Activated CD8-positive, alpha-beta memory T cell treated with anti-CD3 and anti-CD28 coated beads, Interleukin-2, amount 10 ng/mL, durations not matched to agents 7 days and 5 days (primary cell): ENCODE results near the gene TFRC. TPM values are rescaled to one million over a fixed set of nuclear protein-coding genes. Genes with fewer than 3 reads are reported as not detected.
"Not testable (repeated sequence)": the region's sequence is repeated elsewhere in the genome, so short reads cannot be mapped to it uniquely, and the experiment has no call there.

Experiments
- ATAC-seq: fragments of 150-1000 bp; cut with Tn5 transposase; one replicate; pipeline ENCODE4 v1.10.0; 2021; ENCODE audit warnings: moderate library complexity
- CTCF ChIA-PET: fragments of 350-600 bp; sonication (Branson Sonifier 250); formaldehyde crosslinking; loops from one replicate; lab custom pipeline; 2021; ENCODE audit warnings: antibody characterized with exemption; lab: Charles Lee
- DNase-seq: peaks from one replicate; pipeline ENCODE4 v3.0.0-alpha.2; 2020
- H3K27ac Mint-ChIP-seq: one replicate; pipeline ENCODE4 v1.8.0; 2021; ENCODE audit warnings: mild to moderate bottlenecking, mixed read lengths
- H3K27me3 Mint-ChIP-seq: one replicate; pipeline ENCODE4 v1.8.0; 2021; ENCODE audit warnings: mixed read lengths
- H3K36me3 Mint-ChIP-seq: one replicate; pipeline ENCODE4 v1.8.0; 2021; ENCODE audit warnings: mild to moderate bottlenecking, mixed read lengths
- H3K4me1 Mint-ChIP-seq: one replicate; pipeline ENCODE4 v1.8.0; 2021; ENCODE audit warnings: mixed read lengths
- H3K4me3 Mint-ChIP-seq: one replicate; pipeline ENCODE4 v1.8.0; 2021; ENCODE audit warnings: mild to moderate bottlenecking, moderate library complexity, mixed read lengths
- H3K9me3 Mint-ChIP-seq: one replicate; pipeline ENCODE4 v1.8.0; 2022; ENCODE audit warnings: low read depth, mixed read lengths
- total RNA-seq, 2 experiments: library from RNA; stranded (reverse); gene quantifications; one replicate each; pipeline ENCODE4 v1.2.3, GENCODE V29; 2021

TFRC gene
- total RNA-seq, 2 experiments from 2014 or later, result 409 to 782 TPM

DNA sequence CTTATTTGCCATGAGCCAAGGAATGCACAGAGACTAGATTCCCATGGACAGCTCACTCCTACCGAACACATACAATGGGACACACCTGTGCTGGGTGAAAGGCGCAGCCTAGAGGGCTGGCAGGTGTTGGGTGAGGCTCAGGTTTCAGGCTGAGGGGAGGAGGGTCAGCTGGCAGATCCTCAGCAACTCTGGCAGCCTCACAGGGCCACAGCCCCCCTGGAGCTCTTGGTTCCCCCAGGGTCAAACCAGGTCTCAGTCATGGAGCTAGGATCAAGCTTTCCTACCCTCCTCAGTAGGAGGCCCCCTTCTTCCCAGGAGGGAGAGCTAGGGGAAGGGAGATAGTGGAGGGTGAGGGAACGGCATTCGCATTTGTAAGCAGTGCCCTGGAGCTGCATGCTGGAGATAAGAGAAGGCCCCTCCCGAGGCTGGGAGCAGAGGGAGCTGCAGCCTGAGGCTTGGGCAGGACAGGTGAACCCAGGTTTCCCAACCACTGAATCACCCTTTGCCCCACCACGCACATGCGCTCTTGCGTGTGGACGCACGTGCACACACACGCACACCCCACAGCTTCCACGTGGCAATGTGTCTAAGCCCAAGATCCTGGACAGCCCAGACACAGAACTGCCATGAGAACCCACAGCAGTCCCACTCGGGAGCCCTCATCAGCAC is 26.3 kb upstream of the TFRC start:
- H3K27me3 Mint-ChIP-seq, result no peaks in the 10 kb centered on the region
- no peak overlapping the region for H3K27ac Mint-ChIP-seq
- CTCF ChIA-PET, result no interaction called here
- no peak overlapping the region for H3K4me3 Mint-ChIP-seq
- H3K36me3 Mint-ChIP-seq, result no peaks in the 10 kb centered on the region
- ATAC-seq, result no peak
- H3K4me1 Mint-ChIP-seq, result peaks cover 30% of the 10 kb centered on the region
- no peak for DNase-seq
- no peaks in the 10 kb centered on the region for H3K9me3 Mint-ChIP-seq

- not testable (repeated sequence) for H3K4me3 Mint-ChIP-seq, H3K36me3 Mint-ChIP-seq, ATAC-seq, H3K9me3 Mint-ChIP-seq, H3K27me3 Mint-ChIP-seq, H3K27ac Mint-ChIP-seq, DNase-seq
- H3K4me1 Mint-ChIP-seq, result peaks cover 15% of the 10 kb centered on the region
- CTCF ChIA-PET, result interaction anchor here (0.7 kb wide), 1 partner anchor 509 kb away, joined by 3 read pairs; no protein-coding TSS in a partner anchor
These were observed 22.8 kb upstream of the TFRC start for GRCh38 chr3:196104707-196105106.

- H3K36me3 Mint-ChIP-seq, H3K27ac Mint-ChIP-seq, H3K27me3 Mint-ChIP-seq, H3K4me3 Mint-ChIP-seq, ATAC-seq, DNase-seq, H3K9me3 Mint-ChIP-seq, CTCF ChIA-PET: not testable (repeated sequence)
- peaks cover 12% of the 10 kb centered on the region for H3K4me1 Mint-ChIP-seq
These were observed 16.6 kb upstream of the TFRC start for GRCh38 chr3:196098365-196098980.

DNA sequence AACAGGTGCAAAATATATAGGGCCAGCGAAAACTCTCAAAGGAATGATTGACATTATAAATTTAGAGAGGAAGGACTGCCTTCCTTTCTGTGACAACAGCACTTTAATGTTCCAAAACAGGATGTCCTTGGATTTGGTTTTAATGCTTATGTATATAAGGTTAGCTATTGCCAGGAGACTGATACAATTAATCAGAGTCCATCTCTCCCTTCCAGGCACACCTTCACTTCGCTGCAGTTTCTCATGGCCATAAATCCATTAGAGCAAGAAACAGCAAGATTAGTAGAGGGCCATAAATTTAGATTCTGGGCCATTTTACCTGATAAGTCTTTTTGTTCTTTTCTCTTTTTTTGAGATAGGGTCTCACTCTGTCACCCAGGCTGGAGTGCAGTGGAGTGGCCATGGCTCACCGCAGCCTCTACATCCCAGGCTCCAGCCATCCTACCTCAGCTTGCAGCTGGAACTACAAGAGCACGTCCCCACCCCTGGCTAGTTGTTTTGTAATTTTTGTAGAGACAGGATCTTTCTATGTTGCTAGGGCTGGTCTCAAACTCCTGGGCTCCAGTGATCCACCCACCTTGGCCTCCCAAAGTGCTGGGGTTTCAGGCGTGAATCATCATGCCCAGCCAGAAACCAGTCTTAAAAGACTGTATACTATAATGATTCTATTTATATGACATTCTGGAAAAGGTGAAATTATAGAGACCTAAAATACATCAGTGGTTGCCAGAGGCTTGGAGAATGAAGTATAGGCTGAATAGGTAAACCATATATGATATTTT is 15.7 kb upstream of the TFRC start:
- Mint-ChIP-seq H3K4me3 (no peak overlapping the region), H3K27ac (peak overlapping the region; percentile 64), H3K36me3 (no peaks in the 10 kb centered on the region), H3K4me1 (peaks cover 12% of the 10 kb centered on the region), H3K27me3 (no peaks in the 10 kb centered on the region), H3K9me3 (no peaks in the 10 kb centered on the region)
- no peak for ATAC-seq
- no peak for DNase-seq
- CTCF ChIA-PET, result interaction anchor here (1.0 kb wide), 1 partner anchor 97 kb away, joined by 3 read pairs; no protein-coding TSS in a partner anchor

DNA sequence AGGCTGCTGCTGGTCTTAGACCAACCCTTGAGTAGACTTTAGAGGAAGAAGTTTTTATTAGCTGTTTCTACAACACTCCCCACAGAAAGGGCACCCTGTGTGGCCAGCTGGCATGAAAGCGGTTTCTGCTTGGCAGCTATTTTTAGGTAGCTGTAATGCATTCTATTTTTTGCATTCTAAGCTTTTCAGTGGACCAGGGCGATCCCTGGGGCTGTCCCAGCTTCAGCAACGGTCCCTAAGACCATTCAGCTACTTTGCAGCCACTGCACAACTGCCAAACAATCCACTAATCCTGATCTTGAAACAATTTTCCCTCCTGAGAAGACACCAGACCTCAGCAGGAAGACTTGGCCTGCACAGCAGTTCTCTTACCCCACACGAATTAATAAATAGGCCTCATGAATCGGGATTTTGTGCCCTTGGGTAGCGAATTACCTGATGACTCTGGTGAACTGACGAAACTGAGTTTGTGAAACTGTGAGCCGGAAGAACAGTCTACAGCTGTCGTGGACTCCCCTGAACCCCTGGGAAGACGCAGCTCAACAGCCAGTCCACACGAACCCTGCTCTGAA is 14.6 kb upstream of the TFRC start:
- no peak overlapping the region for H3K4me3 Mint-ChIP-seq
- no peak for ATAC-seq
- no peaks in the 10 kb centered on the region for H3K27me3 Mint-ChIP-seq
- H3K9me3 Mint-ChIP-seq, result no peaks in the 10 kb centered on the region
- H3K36me3 Mint-ChIP-seq, result no peaks in the 10 kb centered on the region
- peaks cover 13% of the 10 kb centered on the region for H3K4me1 Mint-ChIP-seq
- no peak overlapping the region for H3K27ac Mint-ChIP-seq
- no peak for DNase-seq
- CTCF ChIA-PET, result interaction anchor here (1.2 to 1.4 kb wide), 2 partner anchors 13 to 103 kb away, joined by 3 read pairs; no protein-coding TSS in a partner anchor

DNA sequence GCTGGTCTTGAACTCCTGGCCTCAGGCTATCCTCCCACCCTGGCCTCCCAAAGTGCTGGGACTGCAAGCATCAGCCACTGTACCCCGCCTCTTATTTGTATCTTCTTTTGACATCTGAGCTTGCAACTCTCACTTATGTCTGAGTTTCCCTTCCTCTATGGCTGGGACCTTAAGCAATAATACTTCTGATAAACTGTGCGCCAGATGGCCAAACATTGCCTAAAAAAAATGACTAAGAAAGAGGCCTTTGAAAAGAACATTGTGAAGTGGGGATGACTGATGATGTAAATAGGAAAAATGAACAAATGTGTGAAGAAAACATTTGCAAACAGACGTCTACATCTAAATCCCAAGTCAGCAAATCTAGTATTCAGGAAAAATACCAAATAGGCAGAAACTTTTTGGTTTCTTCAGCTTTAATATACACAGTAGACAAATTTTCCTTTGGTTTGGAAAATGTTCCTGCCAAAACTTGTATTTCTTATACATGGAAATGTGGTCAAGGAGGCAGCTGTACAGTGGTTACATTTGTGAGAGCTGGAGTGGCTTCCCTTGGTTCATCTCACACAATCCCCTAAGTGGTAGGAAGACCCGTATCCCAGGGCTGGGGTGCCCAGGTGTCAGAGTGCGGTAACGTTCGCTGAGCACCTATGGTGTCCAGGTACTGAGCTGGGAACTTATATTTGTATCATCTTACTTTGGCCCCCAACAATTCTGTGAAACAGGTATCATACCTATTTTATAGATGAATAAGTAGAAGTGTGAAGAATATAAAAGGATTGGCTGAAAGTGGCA is 11.6 kb upstream of the TFRC start:
- ATAC-seq, result no peak
- Mint-ChIP-seq H3K4me1 (peaks cover 5% of the 10 kb centered on the region), H3K36me3 (no peaks in the 10 kb centered on the region), H3K27ac (no peak overlapping the region), H3K4me3 (no peak overlapping the region), H3K27me3 (no peaks in the 10 kb centered on the region), H3K9me3 (no peaks in the 10 kb centered on the region)
- DNase-seq, result no peak
- CTCF ChIA-PET, result interaction anchor here (1.2 to 3.2 kb wide), 2 partner anchors 9 to 103 kb away, joined by 3 to 9 read pairs; no protein-coding TSS in a partner anchor

- no peak overlapping the region for H3K27ac Mint-ChIP-seq
- CTCF ChIA-PET, result no interaction called here
- H3K4me1 Mint-ChIP-seq, result peaks cover 10% of the 10 kb centered on the region
- H3K4me3 Mint-ChIP-seq, result no peak overlapping the region
- no peaks in the 10 kb centered on the region for H3K9me3 Mint-ChIP-seq
- H3K36me3 Mint-ChIP-seq, result no peaks in the 10 kb centered on the region
- ATAC-seq (no peak), DNase-seq (no peak)
- no peaks in the 10 kb centered on the region for H3K27me3 Mint-ChIP-seq
These were observed 6.0 kb upstream of the TFRC start for GRCh38 chr3:196087906-196088305.

GRCh38 chr3:196082619-196082971 is 705 bp upstream of the TFRC start:
- H3K4me3 Mint-ChIP-seq, result peak overlapping the region; percentile 100
- H3K27ac Mint-ChIP-seq, result peak overlapping the region; percentile 97
- H3K4me1 Mint-ChIP-seq, result peaks cover 34% of the 10 kb centered on the region
- no peaks in the 10 kb centered on the region for H3K9me3 Mint-ChIP-seq
- no peaks in the 10 kb centered on the region for H3K27me3 Mint-ChIP-seq
- CTCF ChIA-PET, result interaction anchor here (0.7 to 1.2 kb wide), 5 partner anchors 9 to 97 kb away, joined by 3 to 5 read pairs (median 3); no protein-coding TSS in a partner anchor
- no peak for ATAC-seq
- DNase-seq, result no peak
- peaks cover 32% of the 10 kb centered on the region for H3K36me3 Mint-ChIP-seq

- Mint-ChIP-seq H3K9me3 (no peaks in the 10 kb centered on the region), H3K27ac (peak overlapping the region; percentile 97), H3K4me3 (peak overlapping the region; percentile 100), H3K36me3 (peaks cover 39% of the 10 kb centered on the region), H3K4me1 (peaks cover 43% of the 10 kb centered on the region), H3K27me3 (no peaks in the 10 kb centered on the region)
- CTCF ChIA-PET, result interaction anchor here (0.9 to 13.2 kb wide), 7 partner anchors 9 to 111 kb away, joined by 3 to 238 read pairs (median 7); no protein-coding TSS in a partner anchor
- DNase-seq (peak; percentile 73), ATAC-seq (peak; percentile 48)
These were observed 672 bp downstream of the TFRC start for GRCh38 chr3:196081002-196081833.

DNA sequence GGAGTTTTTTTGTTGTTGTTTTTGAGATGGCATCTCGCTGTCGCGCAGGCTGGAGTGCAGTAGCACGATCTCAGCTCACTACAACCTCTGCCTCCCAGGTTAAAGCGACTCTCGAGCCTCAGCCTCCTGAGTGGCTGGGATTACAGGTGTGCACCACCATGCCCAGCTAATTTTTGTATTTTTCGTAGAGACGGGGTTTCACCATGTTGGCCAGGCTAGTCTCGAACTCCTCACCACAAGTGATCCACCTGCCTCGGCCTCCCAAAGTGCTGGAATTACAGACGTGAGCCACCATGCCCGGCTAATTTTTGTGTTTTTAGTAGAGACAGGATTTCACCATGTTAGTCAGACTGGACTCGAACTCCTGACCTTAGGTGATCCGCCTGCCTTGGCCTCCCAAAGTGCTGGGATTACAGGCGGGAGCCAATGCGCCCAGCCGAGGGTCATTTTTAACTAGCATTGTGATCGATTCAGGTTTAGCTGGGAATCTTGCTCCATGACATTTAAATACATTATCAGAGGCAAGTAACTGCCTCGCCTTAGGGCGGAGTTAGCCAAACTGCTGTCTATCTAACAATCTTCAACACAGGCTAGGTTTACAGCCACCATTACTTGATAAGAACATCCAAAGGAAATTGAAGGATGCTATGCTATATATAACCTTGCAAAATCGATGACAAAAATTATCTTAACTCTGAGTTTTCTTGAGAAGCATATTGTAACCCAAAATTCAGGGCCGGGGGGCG is 1.6 kb downstream of the TFRC start:
- DNase-seq, H3K27me3 Mint-ChIP-seq, ATAC-seq, H3K9me3 Mint-ChIP-seq: not testable (repeated sequence)
- Mint-ChIP-seq H3K4me1 (peaks cover 43% of the 10 kb centered on the region), H3K27ac (peak overlapping the region; percentile 97), H3K4me3 (peak overlapping the region; percentile 100), H3K36me3 (peaks cover 43% of the 10 kb centered on the region)
- CTCF ChIA-PET, result interaction anchor here (0.6 to 13.2 kb wide), 7 partner anchors 9 to 112 kb away, joined by 3 to 238 read pairs (median 7); no protein-coding TSS in a partner anchor

GRCh38 chr3:196079682-196080081 is 2.2 kb downstream of the TFRC start:
- H3K36me3 Mint-ChIP-seq, result peaks cover 47% of the 10 kb centered on the region
- no peak for DNase-seq
- H3K9me3 Mint-ChIP-seq, result no peaks in the 10 kb centered on the region
- peak overlapping the region; percentile 97 for H3K27ac Mint-ChIP-seq
- H3K4me3 Mint-ChIP-seq, result peak overlapping the region; percentile 100
- peaks cover 43% of the 10 kb centered on the region for H3K4me1 Mint-ChIP-seq
- no peak for ATAC-seq
- no peaks in the 10 kb centered on the region for H3K27me3 Mint-ChIP-seq
- CTCF ChIA-PET, result interaction anchor here (1.7 to 13.2 kb wide), 7 partner anchors 10 to 229 kb away, joined by 4 to 238 read pairs (median 7); no protein-coding TSS in a partner anchor
